Measurements from ENCODE around the gene SLC9A7. TPM values are rescaled to one million over a fixed set of nuclear protein-coding genes. Genes with fewer than 3 reads are reported as not detected.
A peak's percentile ranks its signal among the peaks of the same experiment; 100 is the strongest.

The SLC9A7 gene
- total RNA-seq, 1 donor from 2014 or later = 11.4 TPM

DNA sequence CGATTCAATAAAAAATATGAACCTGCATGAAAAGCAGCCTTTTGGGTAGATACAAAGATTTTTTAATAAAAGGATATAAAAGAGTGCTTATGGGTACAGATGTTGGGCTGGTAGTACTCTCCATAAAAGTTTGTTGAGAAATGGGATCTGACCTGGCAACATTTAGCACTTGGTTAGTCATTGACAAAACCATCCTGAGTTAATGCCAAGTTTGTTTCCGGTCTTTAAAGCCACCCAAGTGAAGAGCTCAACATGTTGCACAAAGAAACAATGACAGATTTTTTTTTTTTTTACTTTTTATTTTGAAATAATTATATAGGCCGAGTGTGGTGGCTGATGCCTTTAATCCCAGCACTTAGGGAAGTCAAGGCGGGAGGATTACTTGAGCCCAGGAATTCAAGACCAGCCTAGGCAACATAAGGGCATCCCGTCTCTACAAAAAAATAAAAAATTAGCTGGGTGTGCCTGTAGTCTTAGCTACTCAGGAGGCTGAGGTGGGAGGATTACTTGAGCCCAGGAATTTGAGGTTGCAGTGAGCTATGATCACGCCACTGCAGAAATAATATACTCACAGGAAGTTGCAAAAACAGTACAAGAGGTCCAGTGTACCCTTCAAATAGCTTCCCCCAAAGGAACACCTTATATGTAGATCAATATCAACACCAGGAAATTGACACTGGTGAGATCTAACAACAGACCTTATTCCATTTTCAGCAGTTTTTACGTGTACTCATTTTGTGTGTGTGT is 168.8 kb downstream of the SLC9A7 start:
- Mint-ChIP-seq H3K27me3 (ENCODE audit: unreplicated experiment) (no peaks in the 10 kb centered on the region), H3K4me1 (ENCODE audit: unreplicated experiment) (peaks cover 37% of the 10 kb centered on the region), H3K27ac (ENCODE audit: unreplicated experiment) (no peak overlapping the region), H3K36me3 (ENCODE audit: low read depth, unreplicated experiment) (no peaks in the 10 kb centered on the region), H3K4me3 (ENCODE audit: unreplicated experiment) (no peak overlapping the region), H3K9me3 (ENCODE audit: unreplicated experiment) (no peaks in the 10 kb centered on the region)
- DNase-seq (ENCODE audit: low spot score) = no peak
- TF ChIP-seq, protein P1, sequence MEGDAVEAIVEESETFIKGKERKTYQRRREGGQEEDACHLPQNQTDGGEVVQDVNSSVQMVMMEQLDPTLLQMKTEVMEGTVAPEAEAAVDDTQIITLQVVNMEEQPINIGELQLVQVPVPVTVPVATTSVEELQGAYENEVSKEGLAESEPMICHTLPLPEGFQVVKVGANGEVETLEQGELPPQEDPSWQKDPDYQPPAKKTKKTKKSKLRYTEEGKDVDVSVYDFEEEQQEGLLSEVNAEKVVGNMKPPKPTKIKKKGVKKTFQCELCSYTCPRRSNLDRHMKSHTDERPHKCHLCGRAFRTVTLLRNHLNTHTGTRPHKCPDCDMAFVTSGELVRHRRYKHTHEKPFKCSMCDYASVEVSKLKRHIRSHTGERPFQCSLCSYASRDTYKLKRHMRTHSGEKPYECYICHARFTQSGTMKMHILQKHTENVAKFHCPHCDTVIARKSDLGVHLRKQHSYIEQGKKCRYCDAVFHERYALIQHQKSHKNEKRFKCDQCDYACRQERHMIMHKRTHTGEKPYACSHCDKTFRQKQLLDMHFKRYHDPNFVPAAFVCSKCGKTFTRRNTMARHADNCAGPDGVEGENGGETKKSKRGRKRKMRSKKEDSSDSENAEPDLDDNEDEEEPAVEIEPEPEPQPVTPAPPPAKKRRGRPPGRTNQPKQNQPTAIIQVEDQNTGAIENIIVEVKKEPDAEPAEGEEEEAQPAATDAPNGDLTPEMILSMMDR (IDR thresholded peaks at IDR 0.05; ENCODE audit: unreplicated experiment) = no peak

GRCh38 chrX:46588263-46588662 is 170.7 kb downstream of the SLC9A7 start:
- H3K27me3 Mint-ChIP-seq (ENCODE audit: unreplicated experiment) = no peaks in the 10 kb centered on the region
- H3K9me3 Mint-ChIP-seq (ENCODE audit: unreplicated experiment) = no peaks in the 10 kb centered on the region
- H3K36me3 Mint-ChIP-seq (ENCODE audit: low read depth, unreplicated experiment) = peaks cover 4% of the 10 kb centered on the region
- TF ChIP-seq, protein P1 (IDR thresholded peaks at IDR 0.05; ENCODE audit: unreplicated experiment) = no peak
- peaks cover 32% of the 10 kb centered on the region for H3K4me1 Mint-ChIP-seq (ENCODE audit: unreplicated experiment)
- DNase-seq (ENCODE audit: low spot score) = no peak
- H3K4me3 Mint-ChIP-seq (ENCODE audit: unreplicated experiment) = no peak overlapping the region
- H3K27ac Mint-ChIP-seq (ENCODE audit: unreplicated experiment) = peak overlapping the region; percentile 93

GRCh38 chrX:46587753-46588171 is 171.2 kb downstream of the SLC9A7 start:
- DNase-seq (ENCODE audit: low spot score) = no peak
- Mint-ChIP-seq H3K36me3 (ENCODE audit: low read depth, unreplicated experiment) (peaks cover 4% of the 10 kb centered on the region), H3K4me3 (ENCODE audit: unreplicated experiment) (no peak overlapping the region), H3K4me1 (ENCODE audit: unreplicated experiment) (peaks cover 32% of the 10 kb centered on the region), H3K27me3 (ENCODE audit: unreplicated experiment) (no peaks in the 10 kb centered on the region), H3K9me3 (ENCODE audit: unreplicated experiment) (no peaks in the 10 kb centered on the region), H3K27ac (ENCODE audit: unreplicated experiment) (peak overlapping the region; percentile 93)
- TF ChIP-seq, protein P1 (IDR thresholded peaks at IDR 0.05; ENCODE audit: unreplicated experiment) = no peak

DNA sequence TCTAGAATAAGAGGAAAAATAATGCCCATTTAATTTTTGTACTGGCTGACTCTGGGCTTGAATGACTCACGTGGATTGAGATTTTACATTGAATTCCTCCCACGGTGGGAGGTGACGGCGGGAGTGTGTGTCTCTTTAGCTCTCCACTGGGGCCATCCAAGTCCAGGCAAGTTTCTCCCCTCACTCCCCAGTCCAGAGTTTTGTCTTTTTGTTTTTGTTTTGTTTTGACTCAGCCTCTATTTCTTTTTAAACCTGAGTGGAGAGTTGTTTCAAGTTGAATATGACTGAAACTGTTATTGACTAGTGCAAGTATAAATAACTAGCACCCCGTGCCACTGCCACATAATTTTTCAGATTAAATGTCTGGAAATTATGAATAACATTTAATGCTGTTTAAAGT is 171.8 kb downstream of the SLC9A7 start:
- peak overlapping the region; percentile 94 for H3K27ac Mint-ChIP-seq (ENCODE audit: unreplicated experiment)
- peak overlapping the region; percentile 25 for H3K4me3 Mint-ChIP-seq (ENCODE audit: unreplicated experiment)
- DNase-seq (ENCODE audit: low spot score) = no peak
- H3K4me1 Mint-ChIP-seq (ENCODE audit: unreplicated experiment) = peaks cover 36% of the 10 kb centered on the region
- no peaks in the 10 kb centered on the region for H3K27me3 Mint-ChIP-seq (ENCODE audit: unreplicated experiment)
- no peaks in the 10 kb centered on the region for H3K9me3 Mint-ChIP-seq (ENCODE audit: unreplicated experiment)
- TF ChIP-seq, protein P1 (IDR thresholded peaks at IDR 0.05; ENCODE audit: unreplicated experiment) = no peak
- H3K36me3 Mint-ChIP-seq (ENCODE audit: low read depth, unreplicated experiment) = peaks cover 4% of the 10 kb centered on the region

- TF ChIP-seq, protein P1 (IDR thresholded peaks at IDR 0.05; ENCODE audit: unreplicated experiment) = no peak
- Mint-ChIP-seq H3K9me3 (ENCODE audit: unreplicated experiment) (no peaks in the 10 kb centered on the region), H3K4me1 (ENCODE audit: unreplicated experiment) (peaks cover 32% of the 10 kb centered on the region)
These were observed 174.2 kb downstream of the SLC9A7 start for GRCh38 chrX:46584736-46585135.

More at GRCh38 chrX:46584736-46585135, 174.2 kb downstream of the SLC9A7 start:
- no peak overlapping the region for H3K27ac Mint-ChIP-seq (ENCODE audit: unreplicated experiment)
- H3K4me3 Mint-ChIP-seq (ENCODE audit: unreplicated experiment) = no peak overlapping the region
- H3K36me3 Mint-ChIP-seq (ENCODE audit: low read depth, unreplicated experiment) = peaks cover 4% of the 10 kb centered on the region
- no peaks in the 10 kb centered on the region for H3K27me3 Mint-ChIP-seq (ENCODE audit: unreplicated experiment)
- no peak for DNase-seq (ENCODE audit: low spot score)
